Naive thymus-derived CD8-positive, alpha-beta T cell (primary cell): ENCODE results near the gene CFH. TPM values are rescaled to one million over a fixed set of nuclear protein-coding genes. Genes with fewer than 3 reads are reported as not detected.
A peak's percentile ranks its signal among the peaks of the same experiment; 100 is the strongest.

Experiments used
- ATAC-seq, 2 donors: fragments of 150-1000 bp; cut with Tn5 transposase in 1 of 2; sonication (Bioruptor Pico), chemical (Tn5 transposase) in 1 of 2; 1 replicate in 1 of 2; 2 replicates in 1 of 2; pipeline ENCODE4 v1.10.0; 2021; ENCODE audit warnings: mild to moderate bottlenecking in 2 of 2, moderate library complexity in 2 of 2
- POLR2A ChIA-PET: fragments of 350-600 bp; sonication (Branson Sonifier 250); formaldehyde crosslinking; loops from one replicate; lab custom pipeline; 2021; ENCODE audit warnings: antibody characterized with exemption; lab: Charles Lee
- DNase-seq, 10 donors: peaks; one replicate each; pipeline versions ENCODE4 v3.0.0 to v3.0.0-alpha.2; 2020 to 2022
- H3K27ac Mint-ChIP-seq, 10 donors: one replicate each; pipeline ENCODE4 v1.8.0; 2020 to 2022; ENCODE audit warnings: mild to moderate bottlenecking in 10 of 10, mixed read lengths in 10 of 10, moderate library complexity in 4 of 10, inconsistent platforms in 1 of 10
- H3K27me3 Mint-ChIP-seq, 5 donors: one replicate each; pipeline ENCODE4 v1.8.0; 2021 to 2022; ENCODE audit warnings: mixed read lengths in 5 of 5
- H3K36me3 Mint-ChIP-seq, 3 donors: one replicate each; pipeline ENCODE4 v1.8.0; 2020 to 2022; ENCODE audit warnings: mixed read lengths in 3 of 3, mild to moderate bottlenecking in 2 of 3, inconsistent platforms in 1 of 3
- H3K4me1 Mint-ChIP-seq, 4 donors: one replicate each; pipeline ENCODE4 v1.8.0; 2021 to 2022; ENCODE audit warnings: mixed read lengths in 4 of 4
- H3K4me3 Mint-ChIP-seq, 10 donors: one replicate each; pipeline ENCODE4 v1.8.0; 2020 to 2022; ENCODE audit warnings: mild to moderate bottlenecking in 10 of 10, mixed read lengths in 10 of 10, moderate library complexity in 6 of 10, inconsistent platforms in 1 of 10
- H3K9me3 Mint-ChIP-seq, 9 donors: one replicate each; pipeline ENCODE4 v1.8.0; 2020 to 2022; ENCODE audit warnings: mixed read lengths in 9 of 9, mild to moderate bottlenecking in 3 of 9, inconsistent platforms in 1 of 9, moderate library complexity in 1 of 9
- polyA plus RNA-seq, 3 donors: library from polyadenylated mRNA; unstranded; fragments of 300-500 nt; fragmentation: Illumina TruSeq; gene quantifications; one replicate each; pipeline ENCODE4 v1.2.3, GENCODE V29; 2021
- total RNA-seq, 8 experiments: library from RNA in 2 of 8; stranded (reverse) in 2 of 8; gene quantifications; one replicate each; pipeline ENCODE4 v1.2.3 and lab custom pipeline; 2021 to 2026

Gene CFH
- total and polyA plus RNA-seq, 5 experiments from 2014 or later: 0.21 to 6.7 (median 0.44) TPM; not detected in 2

- H3K9me3 Mint-ChIP-seq: peaks cover 0 to 1% (median 0%) of the 10 kb centered on the region in 9 donors
- no peak overlapping the region for H3K4me3 Mint-ChIP-seq
- peaks cover 0 to 2% (median 0%) of the 10 kb centered on the region in 5 donors for H3K27me3 Mint-ChIP-seq
- H3K27ac Mint-ChIP-seq: no peak overlapping the region
- POLR2A ChIA-PET: no interaction called here
- no peak for ATAC-seq
- no peak for DNase-seq
- no peaks in the 10 kb centered on the region for H3K36me3 Mint-ChIP-seq
- no peaks in the 10 kb centered on the region for H3K4me1 Mint-ChIP-seq
These were observed 10.9 kb upstream of the CFH start for GRCh38 chr1:196640976-196641375.

GRCh38 chr1:196649990-196650389 is 1.9 kb upstream of the CFH start:
- Mint-ChIP-seq H3K9me3 (no peaks in the 10 kb centered on the region), H3K27me3 (peaks cover 0 to 2% (median 0%) of the 10 kb centered on the region in 5 donors), H3K36me3 (no peaks in the 10 kb centered on the region), H3K4me3 (no peak overlapping the region), H3K4me1 (peaks cover 0 to 13% (median 10%) of the 10 kb centered on the region in 4 donors), H3K27ac (no peak overlapping the region)
- DNase-seq (no peak), ATAC-seq (no peak)
- POLR2A ChIA-PET: no interaction called here

- no peak overlapping the region for H3K27ac Mint-ChIP-seq
- H3K9me3 Mint-ChIP-seq: no peaks in the 10 kb centered on the region
- H3K4me3 Mint-ChIP-seq: no peak overlapping the region
- ATAC-seq (no peak), DNase-seq (no peak)
- H3K27me3 Mint-ChIP-seq: peaks cover 0 to 2% (median 0%) of the 10 kb centered on the region in 5 donors
- H3K4me1 Mint-ChIP-seq: peaks cover 0 to 13% (median 10%) of the 10 kb centered on the region in 4 donors
- POLR2A ChIA-PET: no interaction called here
- no peaks in the 10 kb centered on the region for H3K36me3 Mint-ChIP-seq
These were observed 1.4 kb upstream of the CFH start for GRCh38 chr1:196650403-196650802.

GRCh38 chr1:196651079-196651478 is 764 bp upstream of the CFH start:
- DNase-seq (no peak), ATAC-seq (no peak)
- Mint-ChIP-seq H3K9me3 (no peaks in the 10 kb centered on the region), H3K36me3 (no peaks in the 10 kb centered on the region), H3K4me1 (peaks cover 0 to 13% (median 10%) of the 10 kb centered on the region in 4 donors), H3K4me3 (no peak overlapping the region), H3K27ac (no peak overlapping the region), H3K27me3 (peaks cover 0 to 2% (median 0%) of the 10 kb centered on the region in 5 donors)
- POLR2A ChIA-PET: no interaction called here

- POLR2A ChIA-PET: no interaction called here
- Mint-ChIP-seq H3K27ac (no peak overlapping the region), H3K4me3 (no peak overlapping the region), H3K36me3 (no peaks in the 10 kb centered on the region), H3K4me1 (peaks cover 0 to 13% (median 10%) of the 10 kb centered on the region in 4 donors), H3K27me3 (peaks cover 0 to 2% (median 0%) of the 10 kb centered on the region in 5 donors), H3K9me3 (no peaks in the 10 kb centered on the region)
- no peak for ATAC-seq
- no peak for DNase-seq
These were observed 2.4 kb downstream of the CFH start for GRCh38 chr1:196654271-196654670.

GRCh38 chr1:196655071-196655470 is 3.2 kb downstream of the CFH start:
- ATAC-seq (no peak), DNase-seq (no peak)
- Mint-ChIP-seq H3K9me3 (no peaks in the 10 kb centered on the region), H3K36me3 (no peaks in the 10 kb centered on the region), H3K27ac (no peak overlapping the region), H3K4me1 (peaks cover 0 to 13% (median 10%) of the 10 kb centered on the region in 4 donors), H3K27me3 (no peaks in the 10 kb centered on the region), H3K4me3 (no peak overlapping the region)
- POLR2A ChIA-PET: no interaction called here

GRCh38 chr1:196655494-196655893 is 3.7 kb downstream of the CFH start:
- POLR2A ChIA-PET: no interaction called here
- no peak overlapping the region for H3K27ac Mint-ChIP-seq
- H3K4me1 Mint-ChIP-seq: peaks cover 0 to 13% (median 10%) of the 10 kb centered on the region in 4 donors
- H3K9me3 Mint-ChIP-seq: no peaks in the 10 kb centered on the region
- H3K36me3 Mint-ChIP-seq: no peaks in the 10 kb centered on the region
- H3K27me3 Mint-ChIP-seq: no peaks in the 10 kb centered on the region
- ATAC-seq: no peak
- no peak overlapping the region for H3K4me3 Mint-ChIP-seq
- no peak for DNase-seq

- Mint-ChIP-seq H3K4me3 (no peak overlapping the region), H3K27me3 (no peaks in the 10 kb centered on the region), H3K9me3 (no peaks in the 10 kb centered on the region), H3K27ac (no peak overlapping the region), H3K36me3 (no peaks in the 10 kb centered on the region), H3K4me1 (peaks cover 0 to 3% (median 0%) of the 10 kb centered on the region in 4 donors)
- no peak for DNase-seq
- ATAC-seq: no peak
- POLR2A ChIA-PET: no interaction called here
These were observed 7.6 kb downstream of the CFH start for GRCh38 chr1:196659471-196659870.

GRCh38 chr1:196660272-196660671 is 8.4 kb downstream of the CFH start:
- Mint-ChIP-seq H3K9me3 (no peaks in the 10 kb centered on the region), H3K27ac (no peak overlapping the region), H3K36me3 (no peaks in the 10 kb centered on the region), H3K27me3 (no peaks in the 10 kb centered on the region), H3K4me1 (peaks cover 0 to 3% (median 0%) of the 10 kb centered on the region in 4 donors), H3K4me3 (no peak overlapping the region)
- POLR2A ChIA-PET: no interaction called here
- DNase-seq (no peak), ATAC-seq (no peak)

GRCh38 chr1:196660852-196661251 is 9.0 kb downstream of the CFH start:
- DNase-seq (peak in 3 of 10 donors; percentile 18 to 28 (median 23)), ATAC-seq (peak in 1 of 2 donors; percentile 46)
- Mint-ChIP-seq H3K4me1 (peaks cover 0 to 3% (median 0%) of the 10 kb centered on the region in 4 donors), H3K27ac (no peak overlapping the region), H3K9me3 (no peaks in the 10 kb centered on the region), H3K4me3 (no peak overlapping the region), H3K36me3 (no peaks in the 10 kb centered on the region), H3K27me3 (no peaks in the 10 kb centered on the region)
- POLR2A ChIA-PET: no interaction called here

- Mint-ChIP-seq H3K36me3 (no peaks in the 10 kb centered on the region), H3K27me3 (no peaks in the 10 kb centered on the region), H3K4me1 (peaks cover 0 to 3% (median 0%) of the 10 kb centered on the region in 4 donors), H3K4me3 (no peak overlapping the region), H3K9me3 (no peaks in the 10 kb centered on the region), H3K27ac (no peak overlapping the region)
- no peak for ATAC-seq
- POLR2A ChIA-PET: no interaction called here
- no peak for DNase-seq
These were observed 9.5 kb downstream of the CFH start for GRCh38 chr1:196661345-196661744.

GRCh38 chr1:196667131-196667530 is 15.3 kb downstream of the CFH start:
- POLR2A ChIA-PET: no interaction called here
- H3K4me3 Mint-ChIP-seq: no peak overlapping the region
- no peaks in the 10 kb centered on the region for H3K4me1 Mint-ChIP-seq
- DNase-seq: no peak
- no peaks in the 10 kb centered on the region for H3K9me3 Mint-ChIP-seq
- peaks cover 0 to 1% (median 0%) of the 10 kb centered on the region in 5 donors for H3K27me3 Mint-ChIP-seq
- ATAC-seq: no peak
- no peak overlapping the region for H3K27ac Mint-ChIP-seq
- H3K36me3 Mint-ChIP-seq: no peaks in the 10 kb centered on the region

- POLR2A ChIA-PET: no interaction called here
- H3K4me3 Mint-ChIP-seq: no peak overlapping the region
- no peaks in the 10 kb centered on the region for H3K9me3 Mint-ChIP-seq
- no peaks in the 10 kb centered on the region for H3K36me3 Mint-ChIP-seq
- H3K27me3 Mint-ChIP-seq: peaks cover 0 to 2% (median 0%) of the 10 kb centered on the region in 5 donors
- no peak overlapping the region for H3K27ac Mint-ChIP-seq
- H3K4me1 Mint-ChIP-seq: no peaks in the 10 kb centered on the region
- no peak for DNase-seq
- no peak for ATAC-seq
These were observed 17.2 kb downstream of the CFH start for GRCh38 chr1:196669051-196669450.

GRCh38 chr1:196669693-196670092 is 17.9 kb downstream of the CFH start:
- Mint-ChIP-seq H3K4me3 (no peak overlapping the region), H3K9me3 (no peaks in the 10 kb centered on the region), H3K4me1 (no peaks in the 10 kb centered on the region), H3K36me3 (no peaks in the 10 kb centered on the region), H3K27ac (no peak overlapping the region), H3K27me3 (peaks cover 0 to 2% (median 0%) of the 10 kb centered on the region in 5 donors)
- POLR2A ChIA-PET: no interaction called here
- DNase-seq (no peak), ATAC-seq (no peak)
